A673 (cell line): ENCODE measurements around the gene RAB11FIP3. TPM values are rescaled to one million over a fixed set of nuclear protein-coding genes. Genes with fewer than 3 reads are reported as not detected.
"Not testable (repeated sequence)": the region's sequence is repeated elsewhere in the genome, so short reads cannot be mapped to it uniquely, and the experiment has no call there.

Source experiments
- BruUV-seq: library from RNA; stranded (reverse); fragments of 400-500 nt; replicated peaks from 2 replicates; lab custom pipeline; 2021; lab: Mats Ljungman, UMichigan
- CTCF ChIA-PET: fragments of 300-600 bp; sonication (Branson Sonifier 250); formaldehyde crosslinking; loops from one replicate; lab custom pipeline; 2022; ENCODE audit warnings: antibody characterized with exemption; lab: Charles Lee
- POLR2A ChIA-PET: fragments of 300-600 bp; sonication (Branson Sonifier 250); formaldehyde crosslinking; loops from one replicate; lab custom pipeline; 2022; ENCODE audit warnings: antibody characterized with exemption; ENCODE audit not compliant: low non-redundant PET; lab: Charles Lee
- DNase-seq: peaks from one replicate; pipeline ENCODE4 v3.0.0-alpha.2; 2015; ENCODE audit warnings: low spot score
- H3K27ac ChIP-seq: fragments of 200-600 bp; sonication (generic); 2 replicates; pipeline ENCODE4 v1.5.1; 2016; ENCODE audit warnings: mixed run types, low read depth, mild to moderate bottlenecking, mixed read lengths, antibody characterized with exemption, low read length; ENCODE audit not compliant: poor library complexity, severe bottlenecking
- H3K27me3 ChIP-seq: fragments of 200-600 bp; sonication (generic); replicated peaks from 2 replicates; pipeline ENCODE4 v1.6.1; 2017; ENCODE audit warnings: mixed run types, low read depth, mild to moderate bottlenecking, mixed read lengths, antibody characterized with exemption, low read length; ENCODE audit not compliant: insufficient read depth, poor library complexity
- H3K36me3 ChIP-seq: fragments of 200-600 bp; sonication (generic); 2 replicates; pipeline ENCODE4 v1.6.1; 2016; ENCODE audit warnings: mixed run types, mild to moderate bottlenecking, mixed read lengths, antibody characterized with exemption, low read length; ENCODE audit not compliant: insufficient read depth, poor library complexity, severe bottlenecking
- H3K4me1 ChIP-seq: fragments of 200-600 bp; sonication (generic); 2 replicates; pipeline ENCODE4 v1.6.1; 2017; ENCODE audit warnings: mixed run types, mild to moderate bottlenecking, mixed read lengths, antibody characterized with exemption, low read length; ENCODE audit not compliant: insufficient read depth, poor library complexity, severe bottlenecking
- H3K4me3 ChIP-seq: fragments of 200-600 bp; sonication (generic); 2 replicates; pipeline ENCODE4 v1.5.1; 2016; ENCODE audit warnings: low read depth, mixed run types, mild to moderate bottlenecking, mixed read lengths, low read length; ENCODE audit not compliant: poor library complexity, severe bottlenecking
- H3K9me3 ChIP-seq: fragments of 200-600 bp; sonication (generic); 2 replicates; pipeline ENCODE4 v1.6.1; 2016; ENCODE audit warnings: mixed run types, low read depth, mild to moderate bottlenecking, mixed read lengths, antibody characterized with exemption, low read length; ENCODE audit not compliant: poor library complexity, severe bottlenecking
- EZH2 ChIP-seq: fragments of 200-600 bp; sonication (generic); IDR thresholded peaks from 2 replicates; pipeline ENCODE4 v1.6.1; 2017; ENCODE audit warnings: borderline replicate concordance, low read depth, mild to moderate bottlenecking, mixed read lengths, antibody characterized with exemption, low read length; ENCODE audit not compliant: poor library complexity, severe bottlenecking
- intact Hi-C: fragments of 100-400 bp; cut with micrococcal nuclease; formaldehyde crosslinking; loops from one replicate; pipeline ENCODE4 v1.10.0; 2022; ENCODE audit not compliant: unreplicated experiment
- total RNA-seq: library from RNA; stranded (reverse); gene quantifications from 2 replicates; pipeline ENCODE4 v1.2.3, GENCODE V29; 2021
- TF ChIP-seq, protein P1 (sequence below): fragments of 300-800, 200-600 bp; sonication (generic); conservative IDR thresholded peaks from 2 replicates; pipeline ENCODE4 v1.5.1; 2017; ENCODE audit warnings: low read depth, mild to moderate bottlenecking, antibody characterized with exemption, low read length, moderate library complexity, mixed read lengths

Gene RAB11FIP3
- total RNA-seq, 1 experiment from 2014 or later: 44.8 TPM

DNA sequence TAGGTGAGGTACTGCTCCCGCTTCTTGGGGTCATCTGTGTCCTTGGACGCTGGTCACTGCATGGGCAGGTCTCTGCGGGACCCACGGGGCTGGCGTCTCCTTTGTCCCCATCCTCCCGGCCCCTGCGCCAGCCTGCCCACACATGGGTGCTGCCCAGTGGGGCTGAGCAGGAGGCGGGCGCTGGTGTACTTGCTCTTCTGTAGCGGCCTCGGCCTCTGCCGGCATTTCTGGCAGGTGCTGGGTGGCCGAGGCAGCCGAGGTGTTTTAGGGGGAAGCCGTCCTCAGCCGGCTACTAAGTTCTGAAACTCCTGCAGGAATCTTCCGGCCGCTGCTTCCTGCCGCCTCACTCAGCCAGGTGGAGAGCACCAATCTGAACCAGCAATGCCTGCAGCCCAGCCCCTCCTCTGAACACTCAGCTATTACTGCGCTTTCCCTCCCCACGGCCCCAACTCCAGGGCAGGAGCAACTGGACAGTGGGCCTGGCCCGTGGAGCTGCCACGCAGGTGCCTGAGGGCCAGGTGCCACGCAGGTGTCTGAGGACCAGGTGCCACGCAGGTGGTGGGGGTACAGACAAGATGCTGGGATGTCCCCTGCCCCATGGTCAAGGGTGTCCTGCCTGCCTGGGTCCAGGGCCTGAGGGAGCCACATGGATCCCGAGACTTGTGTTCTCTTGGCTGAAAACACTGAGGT lies 13.7 kb upstream of the RAB11FIP3 start:
- no TSS peak for BruUV-seq
- TF ChIP-seq EZH2: no peak
- TF ChIP-seq, protein P1, sequence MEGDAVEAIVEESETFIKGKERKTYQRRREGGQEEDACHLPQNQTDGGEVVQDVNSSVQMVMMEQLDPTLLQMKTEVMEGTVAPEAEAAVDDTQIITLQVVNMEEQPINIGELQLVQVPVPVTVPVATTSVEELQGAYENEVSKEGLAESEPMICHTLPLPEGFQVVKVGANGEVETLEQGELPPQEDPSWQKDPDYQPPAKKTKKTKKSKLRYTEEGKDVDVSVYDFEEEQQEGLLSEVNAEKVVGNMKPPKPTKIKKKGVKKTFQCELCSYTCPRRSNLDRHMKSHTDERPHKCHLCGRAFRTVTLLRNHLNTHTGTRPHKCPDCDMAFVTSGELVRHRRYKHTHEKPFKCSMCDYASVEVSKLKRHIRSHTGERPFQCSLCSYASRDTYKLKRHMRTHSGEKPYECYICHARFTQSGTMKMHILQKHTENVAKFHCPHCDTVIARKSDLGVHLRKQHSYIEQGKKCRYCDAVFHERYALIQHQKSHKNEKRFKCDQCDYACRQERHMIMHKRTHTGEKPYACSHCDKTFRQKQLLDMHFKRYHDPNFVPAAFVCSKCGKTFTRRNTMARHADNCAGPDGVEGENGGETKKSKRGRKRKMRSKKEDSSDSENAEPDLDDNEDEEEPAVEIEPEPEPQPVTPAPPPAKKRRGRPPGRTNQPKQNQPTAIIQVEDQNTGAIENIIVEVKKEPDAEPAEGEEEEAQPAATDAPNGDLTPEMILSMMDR: no peak
- Histone ChIP-seq H3K36me3 (no peaks in the 10 kb centered on the region), H3K27ac (no peak overlapping the region), H3K9me3 (no peaks in the 10 kb centered on the region), H3K4me3 (no peak overlapping the region), H3K4me1 (no peaks in the 10 kb centered on the region), H3K27me3 (no peaks in the 10 kb centered on the region)
- CTCF ChIA-PET: no interaction called here
- intact Hi-C loops: no loop called here
- POLR2A ChIA-PET: no interaction called here
- DNase-seq: no peak

GRCh38 chr16:414395-415169 lies 10.9 kb upstream of the RAB11FIP3 start:
- no peaks in the 10 kb centered on the region for H3K4me1 ChIP-seq
- H3K9me3 ChIP-seq: no peaks in the 10 kb centered on the region
- TF ChIP-seq EZH2: no peak
- TF ChIP-seq, protein P1: no peak
- ChIA-PET CTCF (no interaction called here), POLR2A (no interaction called here)
- H3K4me3 ChIP-seq: no peak overlapping the region
- H3K27ac ChIP-seq: no peak overlapping the region
- intact Hi-C loops: no loop called here
- H3K27me3 ChIP-seq: no peaks in the 10 kb centered on the region
- H3K36me3 ChIP-seq: no peaks in the 10 kb centered on the region
- BruUV-seq: no TSS peak
- no peak for DNase-seq

DNA sequence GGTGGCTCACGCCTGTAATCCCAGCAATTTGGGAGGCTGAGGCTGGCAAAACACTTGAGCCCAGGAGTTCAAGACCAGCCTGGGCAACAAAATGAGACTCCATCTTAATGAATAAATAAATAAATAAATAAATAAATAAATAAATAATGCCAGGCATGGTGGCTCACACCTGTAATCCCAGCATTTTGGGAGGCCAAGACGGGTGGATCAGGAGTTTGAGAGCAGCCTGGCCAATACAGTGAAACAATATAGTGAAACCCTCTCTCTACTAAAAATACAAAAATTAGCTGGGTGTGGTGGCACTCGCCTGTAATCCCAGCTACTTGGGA lies 10.3 kb upstream of the RAB11FIP3 start:
- DNase-seq, H3K4me1 ChIP-seq, intact Hi-C loops, BruUV-seq, H3K36me3 ChIP-seq, H3K9me3 ChIP-seq, H3K4me3 ChIP-seq, CTCF ChIA-PET, H3K27me3 ChIP-seq, POLR2A ChIA-PET, H3K27ac ChIP-seq: not testable (repeated sequence)

DNA sequence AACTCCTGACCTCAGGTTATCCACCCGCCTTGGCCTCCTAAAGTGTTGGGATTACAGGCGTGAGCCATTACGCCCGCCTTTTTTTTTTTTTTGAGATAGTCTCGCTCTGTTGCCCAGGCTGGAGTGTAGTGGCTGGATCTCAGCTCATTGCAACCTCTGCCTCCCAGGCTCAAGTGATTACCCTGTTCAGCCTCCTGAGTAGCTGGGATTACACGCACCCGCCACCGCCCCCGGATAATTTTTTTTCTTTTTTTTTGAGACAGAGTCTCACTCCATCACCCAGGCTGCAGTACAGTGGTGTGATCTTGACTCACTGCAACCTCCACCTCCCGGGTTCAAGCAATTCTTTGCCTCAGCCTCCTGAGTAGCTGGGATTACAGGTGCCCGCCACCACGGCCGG lies 3.3 kb upstream of the RAB11FIP3 start:
- POLR2A ChIA-PET, intact Hi-C loops, H3K36me3 ChIP-seq, DNase-seq, H3K4me3 ChIP-seq, H3K9me3 ChIP-seq, H3K27ac ChIP-seq, BruUV-seq, CTCF ChIA-PET, H3K4me1 ChIP-seq, H3K27me3 ChIP-seq: not testable (repeated sequence)
